ENCODE measurements around the gene KCNQ1.

DNA sequence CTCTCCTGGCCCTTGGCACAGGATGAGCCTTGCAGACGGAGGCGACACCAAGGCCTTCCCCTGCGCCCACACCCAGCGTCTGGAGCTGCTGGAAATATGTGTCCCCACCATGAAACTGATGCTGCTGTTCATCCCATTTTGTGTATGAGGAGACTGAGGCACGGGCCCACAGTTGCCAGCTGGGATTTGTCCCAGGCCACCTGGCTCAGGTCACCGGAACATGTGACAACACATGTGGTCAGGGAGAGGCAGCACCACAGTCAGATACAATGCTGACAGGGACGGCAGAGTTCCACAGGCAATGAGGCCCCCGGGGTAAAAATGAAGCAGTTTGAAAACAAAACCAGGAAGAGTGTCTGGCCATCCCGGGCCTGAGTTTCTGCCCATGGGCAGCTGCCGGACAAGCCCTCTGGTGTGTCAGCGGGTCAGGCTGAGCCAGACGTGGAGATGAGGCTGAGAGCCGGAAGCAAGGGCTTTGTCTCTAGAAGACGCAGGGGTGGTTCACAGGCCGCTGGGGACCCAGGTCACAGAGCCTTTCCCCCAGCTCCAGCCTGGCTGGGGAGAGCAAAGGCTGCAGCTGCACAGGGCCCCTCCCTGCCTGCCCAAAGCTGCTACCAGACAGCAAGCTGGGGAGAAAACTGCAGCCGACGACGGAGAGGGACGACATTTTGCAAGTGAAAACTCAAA, 360.0 kb downstream of the KCNQ1 start:
- no peak for TF ChIP-seq CTCF (IDR thresholded peaks at IDR 0.05; ENCODE audit: insufficient read depth, low read length, poor library complexity, severe bottlenecking)
- no peak for TF ChIP-seq EZH2phosphoT487 (conservative IDR thresholded peaks at IDR 0.05; ENCODE audit: low read length)
